Suppressor macrophage treated with lipopolysaccharide for 4 hours (primary cell): ENCODE data around the gene SBNO1.
A peak's percentile ranks its signal among the peaks of the same experiment; 100 is the strongest.

Source experiments
- DNase-seq: peaks from one replicate; pipeline ENCODE4 v3.0.0-alpha.2; 2020

The SBNO1 gene

GRCh38 chr12:123242116-123242904 lies 122.3 kb downstream of the SBNO1 start:
- peak; percentile 38 for DNase-seq
